Subcutaneous abdominal adipose tissue (tissue), 5 donors: Measurements from ENCODE around the gene RASA3.

ENCODE experiments used
- H3K27ac ChIP-seq: one replicate; pipeline ENCODE4 v1.7.0; 2013; ENCODE audit warnings: low read depth, mild to moderate bottlenecking, inconsistent platforms, low read length, moderate library complexity
- H3K27me3 ChIP-seq, 5 donors: one replicate each; pipeline ENCODE4 v1.7.0; 2013; ENCODE audit warnings: low read length in 5 of 5, inconsistent platforms in 1 of 5; ENCODE audit not compliant: control insufficient read depth in 5 of 5, insufficient read depth in 4 of 5
- H3K36me3 ChIP-seq, 5 donors: one replicate each; pipeline ENCODE4 v1.7.0; 2013; ENCODE audit warnings: low read length in 5 of 5; ENCODE audit not compliant: control insufficient read depth in 5 of 5, insufficient read depth in 5 of 5
- H3K4me1 ChIP-seq, 5 donors: one replicate each; pipeline ENCODE4 v1.7.0; 2013; ENCODE audit warnings: low read length in 5 of 5, mild to moderate bottlenecking in 3 of 5, moderate library complexity in 1 of 5; ENCODE audit not compliant: control insufficient read depth in 5 of 5, insufficient read depth in 5 of 5
- H3K4me3 ChIP-seq, 5 donors: one replicate each; pipeline ENCODE4 v1.7.0; 2013; ENCODE audit warnings: low read length in 5 of 5, low read depth in 1 of 5
- H3K9ac ChIP-seq, 5 donors: one replicate each; pipeline ENCODE4 v1.7.0; 2013; ENCODE audit warnings: low read length in 5 of 5, mild to moderate bottlenecking in 4 of 5, moderate library complexity in 3 of 5
- H3K9me3 ChIP-seq, 5 donors: one replicate each; pipeline ENCODE4 v1.7.0; 2013; ENCODE audit warnings: low read length in 5 of 5; ENCODE audit not compliant: control insufficient read depth in 5 of 5
- donor health status: healthy.
- donor health status: healthy.
- donor health status: healthy.
- donor health status: healthy.
- donor health status: healthy.

The RASA3 gene

DNA sequence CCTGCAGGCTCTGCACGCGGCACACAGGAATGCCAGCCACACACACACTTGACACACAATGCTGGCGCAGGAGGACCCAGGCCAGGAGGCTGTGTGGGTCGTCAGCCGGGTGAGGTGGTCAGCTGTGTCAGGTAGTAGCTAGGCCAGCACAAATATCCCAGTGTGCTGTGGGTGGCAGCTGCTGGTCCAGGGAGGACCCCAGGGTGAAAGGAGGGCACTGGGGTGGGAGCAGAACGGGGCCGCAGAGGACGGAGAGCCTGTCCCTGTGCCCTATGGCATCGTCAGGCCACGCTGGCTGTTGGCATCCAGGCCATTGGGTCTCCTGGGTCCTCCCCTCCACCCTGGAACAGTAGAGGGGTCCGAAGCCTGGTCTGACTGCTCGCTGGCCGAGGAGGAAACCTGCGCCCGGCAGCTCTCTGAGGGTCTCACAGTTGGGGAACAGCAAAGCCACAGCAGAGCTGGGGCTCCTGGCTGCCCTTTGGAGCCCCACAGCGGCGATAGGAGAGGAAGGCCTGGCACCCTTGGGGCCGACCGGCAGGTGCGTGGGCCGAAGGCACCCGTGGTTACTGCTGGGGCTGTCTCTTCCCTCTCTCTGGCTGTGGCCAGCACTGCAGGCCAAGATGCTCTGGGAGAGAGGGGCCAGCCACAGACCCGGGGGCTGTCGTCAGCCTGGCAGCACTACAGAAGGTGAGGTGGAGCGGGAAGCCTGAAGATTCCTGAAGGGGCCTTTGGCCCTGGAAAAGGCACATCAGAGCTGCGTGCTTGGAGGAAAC, 185.8 kb downstream of the RASA3 start:
- no peaks in the 10 kb centered on the region for H3K36me3 ChIP-seq
- H3K4me1 ChIP-seq, result peaks cover 0 to 35% (median 27%) of the 10 kb centered on the region in 5 donors
- peaks cover 0 to 8% (median 1%) of the 10 kb centered on the region in 5 donors for H3K27me3 ChIP-seq
- no peaks in the 10 kb centered on the region for H3K9me3 ChIP-seq
- H3K9ac ChIP-seq, result no peak overlapping the region
- H3K27ac ChIP-seq, result no peak overlapping the region
- no peak overlapping the region for H3K4me3 ChIP-seq

DNA sequence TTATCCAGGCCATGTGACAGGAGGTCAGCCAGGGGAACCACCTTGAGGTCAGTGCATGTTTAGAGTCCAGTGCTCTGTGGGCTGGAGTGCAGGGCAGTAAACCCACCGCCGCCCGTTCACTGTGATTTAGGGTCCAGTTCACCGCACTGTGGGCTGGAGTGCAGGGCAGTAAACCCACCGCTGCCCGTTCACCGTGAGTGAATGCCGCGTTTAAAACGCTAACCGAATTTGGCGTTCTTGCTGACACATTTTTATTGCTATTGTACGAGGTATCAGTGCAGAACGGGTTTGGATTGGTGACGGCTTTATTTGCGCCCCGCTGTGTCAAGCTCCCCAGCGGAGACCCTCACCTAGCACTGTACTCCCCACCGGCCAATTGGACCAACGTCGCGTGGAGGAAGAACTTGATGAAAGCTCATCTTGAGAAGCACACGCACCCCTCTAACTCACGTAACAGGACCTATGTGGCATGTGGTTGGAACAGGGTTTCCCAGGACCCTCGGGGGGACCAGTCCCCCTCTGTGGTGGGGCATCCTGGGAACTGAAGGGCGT, 186.5 kb downstream of the RASA3 start:
- H3K27ac ChIP-seq, result no peak overlapping the region
- no peaks in the 10 kb centered on the region for H3K9me3 ChIP-seq
- peaks cover 0 to 29% (median 21%) of the 10 kb centered on the region in 5 donors for H3K4me1 ChIP-seq
- H3K4me3 ChIP-seq, result no peak overlapping the region
- H3K27me3 ChIP-seq, result peaks cover 0 to 11% (median 3%) of the 10 kb centered on the region in 5 donors
- H3K9ac ChIP-seq, result no peak overlapping the region
- no peaks in the 10 kb centered on the region for H3K36me3 ChIP-seq

DNA sequence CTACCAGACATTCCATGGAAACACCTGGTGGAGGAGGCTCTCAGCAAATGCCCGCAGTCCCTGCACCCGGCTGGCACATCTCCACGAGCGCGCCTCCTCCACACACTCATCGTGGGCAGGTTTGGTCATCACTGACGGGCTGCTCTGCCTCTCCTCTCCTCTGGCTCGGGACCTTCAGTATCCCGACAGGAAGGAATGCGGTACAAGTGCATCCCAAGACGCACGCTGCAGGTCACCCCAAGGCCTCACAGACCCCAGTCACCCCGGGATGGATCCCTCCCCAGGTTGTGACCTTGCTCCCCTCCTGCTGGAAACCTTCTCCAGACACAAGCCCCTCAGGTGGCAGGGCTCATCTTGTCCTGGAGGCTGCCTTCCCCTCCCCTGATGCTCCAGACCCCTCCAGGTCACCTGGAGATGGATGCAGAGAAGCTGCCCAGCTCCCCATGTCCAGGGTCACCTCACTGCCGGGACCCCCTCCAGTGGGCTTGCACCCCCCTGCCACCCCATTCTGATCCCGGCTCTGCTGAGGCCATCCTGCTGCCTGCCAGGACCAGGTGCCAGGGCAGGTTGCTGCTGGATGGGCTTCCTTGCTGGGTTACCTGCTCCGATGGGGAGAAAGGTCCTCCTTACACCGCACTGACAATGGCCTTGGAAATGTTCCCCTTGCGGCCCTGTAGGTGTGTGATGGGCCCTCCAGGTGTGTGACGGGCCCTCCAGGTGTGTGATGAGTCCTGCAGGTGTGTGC, 188.4 kb downstream of the RASA3 start:
- Histone ChIP-seq H3K4me1 (peaks cover 0 to 23% (median 17%) of the 10 kb centered on the region in 5 donors), H3K27me3 (peaks cover 7 to 20% (median 11%) of the 10 kb centered on the region in 5 donors)

DNA sequence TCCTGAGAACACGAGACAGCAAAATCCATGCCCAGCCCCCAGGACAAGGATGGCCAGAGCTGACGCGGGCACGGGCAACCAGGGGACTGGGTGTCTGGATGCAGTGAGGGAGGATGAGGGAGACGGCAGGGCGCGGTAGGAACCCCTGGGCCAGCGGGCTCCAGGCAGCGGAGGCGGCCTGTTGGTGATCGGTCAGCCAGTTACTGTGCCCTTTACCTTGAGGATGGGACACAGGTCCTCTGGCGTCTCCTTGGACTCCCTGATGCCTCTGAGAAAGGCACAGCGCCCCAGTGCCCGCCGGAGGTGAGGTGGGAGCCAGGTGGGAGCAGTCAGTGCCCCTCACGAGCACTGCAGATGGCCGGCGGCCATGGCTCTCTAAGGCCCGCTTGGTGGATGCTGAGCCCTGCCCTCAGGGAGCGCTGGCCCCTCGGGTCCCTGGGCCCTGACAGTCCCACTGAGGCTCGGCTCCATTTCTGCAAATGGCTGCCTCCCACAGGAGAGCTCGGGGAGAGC, 189.8 kb downstream of the RASA3 start:
- Histone ChIP-seq H3K9ac (no peak overlapping the region), H3K36me3 (no peaks in the 10 kb centered on the region), H3K27ac (no peak overlapping the region), H3K27me3 (peaks cover 15 to 33% (median 22%) of the 10 kb centered on the region in 5 donors), H3K4me1 (peaks cover under 1 to 20% (median 8%) of the 10 kb centered on the region in 5 donors), H3K4me3 (no peak overlapping the region), H3K9me3 (no peaks in the 10 kb centered on the region)

More for the DNA sequence above, 188.4 kb downstream of the RASA3 start:
- no peak overlapping the region for H3K27ac ChIP-seq
- no peak overlapping the region for H3K4me3 ChIP-seq
- H3K9ac ChIP-seq, result no peak overlapping the region
- no peaks in the 10 kb centered on the region for H3K36me3 ChIP-seq
- H3K9me3 ChIP-seq, result no peaks in the 10 kb centered on the region

DNA sequence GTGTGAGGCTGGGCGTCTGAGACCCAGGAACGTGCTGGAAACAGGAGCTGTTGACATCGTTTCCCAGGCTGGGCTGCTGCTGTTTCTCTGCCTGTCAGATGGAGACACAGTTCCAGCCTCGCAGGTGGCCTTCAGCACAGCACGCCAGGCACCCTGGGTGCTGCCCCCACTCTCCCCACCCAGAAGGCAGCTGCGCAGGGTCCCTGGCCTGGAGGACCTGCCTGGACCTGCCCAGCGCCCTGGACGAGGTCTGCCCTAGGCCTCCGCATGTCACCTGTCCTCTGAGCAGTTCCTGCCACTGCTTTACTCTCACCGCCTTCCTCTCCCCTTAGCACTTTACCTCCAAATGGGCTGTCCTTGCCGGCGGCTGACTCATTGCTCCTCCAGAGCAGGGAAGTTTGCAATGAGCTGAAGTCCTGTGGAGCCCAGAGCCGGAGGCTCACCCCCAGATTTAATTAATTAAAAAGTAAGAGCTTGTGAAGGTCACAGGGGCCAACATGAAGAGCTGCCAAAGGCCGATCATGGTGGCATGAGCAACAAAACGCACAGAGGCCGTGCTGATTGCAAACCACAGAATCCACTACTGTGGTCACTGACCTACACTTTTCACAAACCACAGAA, 190.7 kb downstream of the RASA3 start:
- no peak overlapping the region for H3K27ac ChIP-seq
- no peak overlapping the region for H3K9ac ChIP-seq
- H3K9me3 ChIP-seq, result no peaks in the 10 kb centered on the region
- no peaks in the 10 kb centered on the region for H3K36me3 ChIP-seq
- peaks cover 0 to 16% (median 4%) of the 10 kb centered on the region in 5 donors for H3K4me1 ChIP-seq
- no peak overlapping the region for H3K4me3 ChIP-seq
- H3K27me3 ChIP-seq, result peaks cover 20 to 40% (median 31%) of the 10 kb centered on the region in 5 donors

DNA sequence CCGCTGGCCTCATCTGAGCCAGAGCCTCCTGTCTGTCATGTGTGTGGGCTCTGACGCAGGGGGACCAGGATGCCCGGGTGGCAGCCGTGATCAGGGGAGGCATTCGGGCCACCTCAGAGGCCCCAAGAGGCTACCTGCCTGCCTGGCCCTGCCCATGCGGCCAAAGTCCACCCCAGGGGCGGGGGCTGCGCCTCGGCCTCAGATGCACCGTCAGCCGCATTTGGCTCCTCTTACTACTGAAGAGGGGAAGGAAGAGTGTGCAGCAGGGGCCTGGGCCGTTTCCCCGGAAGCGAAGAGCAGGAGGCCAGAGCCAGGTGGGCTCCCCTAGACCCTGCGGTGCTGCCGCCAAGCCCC, 192.5 kb downstream of the RASA3 start:
- Histone ChIP-seq H3K4me1 (peaks cover 0 to 33% (median 10%) of the 10 kb centered on the region in 5 donors), H3K27ac (no peak overlapping the region), H3K4me3 (no peak overlapping the region), H3K9ac (no peak overlapping the region), H3K27me3 (peaks cover 20 to 53% (median 34%) of the 10 kb centered on the region in 5 donors), H3K9me3 (no peaks in the 10 kb centered on the region), H3K36me3 (no peaks in the 10 kb centered on the region)

DNA sequence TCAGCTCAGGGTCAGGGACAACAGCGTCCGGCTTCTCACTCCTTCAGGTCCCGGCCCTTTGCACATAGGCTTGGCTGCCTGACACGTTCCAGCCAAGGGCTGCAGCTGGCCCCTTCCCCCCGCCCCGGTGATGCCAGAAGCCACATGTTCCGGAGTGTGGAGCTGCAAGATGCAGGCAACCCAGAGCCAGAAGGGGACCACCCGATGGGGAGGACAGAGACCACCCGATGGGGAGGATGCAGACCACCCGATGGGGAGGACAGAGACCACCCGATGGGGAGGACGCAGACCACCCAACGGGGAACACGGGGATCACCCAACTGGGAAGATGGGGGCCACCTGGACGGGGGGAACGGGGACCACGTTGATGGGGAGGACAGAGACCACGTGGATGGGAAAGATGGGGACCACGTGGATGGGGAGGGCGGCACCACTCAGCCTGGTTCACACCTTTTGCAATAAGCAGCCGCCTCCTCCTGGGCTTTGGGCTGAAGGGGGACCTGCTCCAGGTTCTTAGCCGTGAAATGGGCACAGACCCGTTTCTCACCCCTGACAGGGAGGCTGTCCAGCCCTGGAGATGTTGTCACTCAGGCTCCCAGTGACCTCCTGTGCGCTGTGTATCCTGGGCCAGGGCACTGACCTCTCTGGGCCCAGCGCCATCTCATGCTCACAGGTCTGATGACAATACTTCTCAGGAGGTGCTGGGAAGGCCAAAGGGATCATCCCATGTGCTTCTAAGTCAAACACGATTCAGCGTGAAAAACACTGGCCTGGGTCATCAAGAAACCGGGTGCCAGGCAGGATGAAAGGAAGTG, 193.1 kb downstream of the RASA3 start:
- no peak overlapping the region for H3K9ac ChIP-seq
- H3K4me3 ChIP-seq, result no peak overlapping the region
- no peaks in the 10 kb centered on the region for H3K36me3 ChIP-seq
- no peak overlapping the region for H3K27ac ChIP-seq
- H3K9me3 ChIP-seq, result no peaks in the 10 kb centered on the region
- H3K4me1 ChIP-seq, result peaks cover 0 to 36% (median 11%) of the 10 kb centered on the region in 5 donors
- H3K27me3 ChIP-seq, result peaks cover 24 to 55% (median 37%) of the 10 kb centered on the region in 5 donors

DNA sequence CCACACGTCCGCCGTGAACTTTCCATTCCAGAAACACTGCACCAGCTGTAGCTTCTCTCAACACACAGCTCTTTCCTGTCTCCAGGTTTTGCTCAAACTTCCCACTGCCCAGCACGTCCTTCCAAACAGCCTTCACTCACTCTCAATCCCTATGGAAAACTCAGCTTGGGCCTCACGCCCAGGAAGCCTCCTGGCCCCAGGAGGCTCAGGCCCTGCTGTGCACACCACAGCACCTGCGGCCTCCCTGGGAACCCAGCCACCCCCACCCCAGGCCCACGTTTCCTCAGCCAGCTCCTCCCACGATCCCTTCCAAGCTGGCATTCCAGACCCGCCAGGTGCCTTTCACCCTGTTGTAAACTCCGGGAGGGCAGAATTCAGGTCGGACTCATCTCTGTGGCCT, 193.7 kb downstream of the RASA3 start:
- Histone ChIP-seq H3K36me3 (no peaks in the 10 kb centered on the region), H3K27ac (no peak overlapping the region), H3K9ac (no peak overlapping the region), H3K4me1 (peaks cover 0 to 36% (median 11%) of the 10 kb centered on the region in 5 donors), H3K9me3 (no peaks in the 10 kb centered on the region), H3K4me3 (no peak overlapping the region), H3K27me3 (peaks cover 24 to 55% (median 37%) of the 10 kb centered on the region in 5 donors)

DNA sequence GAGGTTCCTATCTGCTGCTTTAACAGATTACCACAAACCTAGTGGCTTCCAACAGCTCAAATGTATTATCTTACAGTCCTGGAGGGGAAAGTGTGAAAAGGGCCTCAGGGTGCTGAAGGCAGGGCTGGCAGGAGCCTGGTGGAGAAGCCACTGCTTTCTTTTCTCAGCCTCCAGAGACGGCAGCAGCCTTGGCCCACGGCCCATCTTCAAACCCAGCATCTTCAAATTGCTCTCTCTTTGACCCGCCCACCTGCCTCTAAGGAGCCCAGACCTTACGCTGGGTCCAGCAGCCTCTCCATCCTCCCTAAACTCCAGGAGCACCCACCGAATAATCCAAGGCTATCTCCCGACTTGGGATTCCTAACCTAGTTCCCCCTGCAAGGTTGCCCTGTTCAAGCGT, 194.2 kb downstream of the RASA3 start:
- peaks cover 22 to 55% (median 37%) of the 10 kb centered on the region in 5 donors for H3K27me3 ChIP-seq
- H3K9me3 ChIP-seq, result no peaks in the 10 kb centered on the region
- H3K4me1 ChIP-seq, result peaks cover 0 to 36% (median 11%) of the 10 kb centered on the region in 5 donors
- H3K36me3 ChIP-seq, result no peaks in the 10 kb centered on the region
- no peak overlapping the region for H3K27ac ChIP-seq
- no peak overlapping the region for H3K9ac ChIP-seq
- no peak overlapping the region for H3K4me3 ChIP-seq
